Retinal pigment epithelial cell (primary cell): Measurements from ENCODE around the gene SNX11.

ENCODE experiments used
- DNase-seq: peaks from one replicate; pipeline ENCODE4 v3.0.0-alpha.2; 2010; ENCODE audit warnings: low read depth
- H3K4me3 ChIP-seq: 2 replicates; pipeline ENCODE4 v1.5.1; 2011; ENCODE audit warnings: mild to moderate bottlenecking, low read length, control low read depth, moderate library complexity
- CTCF ChIP-seq: conservative IDR thresholded peaks from 2 replicates; pipeline ENCODE4 v1.5.1; 2011; ENCODE audit warnings: low read depth, low read length, control low read depth, inconsistent platforms

SNX11 gene

GRCh38 chr17:48125829-48126531, 18.4 kb downstream of the SNX11 start:
- DNase-seq: no peak
- no peak for TF ChIP-seq CTCF
- no peak overlapping the region for H3K4me3 ChIP-seq

GRCh38 chr17:48126532-48126850, 18.9 kb downstream of the SNX11 start:
- no peak for TF ChIP-seq CTCF
- no peak overlapping the region for H3K4me3 ChIP-seq
- no peak for DNase-seq

- no peak for DNase-seq
- TF ChIP-seq CTCF: no peak
These were observed 19.9 kb downstream of the SNX11 start for GRCh38 chr17:48127371-48128051.

GRCh38 chr17:48128400-48128799, 20.8 kb downstream of the SNX11 start:
- TF ChIP-seq CTCF: no peak
- DNase-seq: no peak
- H3K4me3 ChIP-seq: no peak overlapping the region

More at GRCh38 chr17:48127371-48128051, 19.9 kb downstream of the SNX11 start:
- H3K4me3 ChIP-seq: no peak overlapping the region

- TF ChIP-seq CTCF: no peak
- no peak for DNase-seq
These were observed 22.4 kb downstream of the SNX11 start for GRCh38 chr17:48129981-48130380.

GRCh38 chr17:48131216-48131824, 23.8 kb downstream of the SNX11 start:
- no peak overlapping the region for H3K4me3 ChIP-seq
- peak; percentile 92 for TF ChIP-seq CTCF
- DNase-seq: no peak

More at GRCh38 chr17:48129981-48130380, 22.4 kb downstream of the SNX11 start:
- H3K4me3 ChIP-seq: no peak overlapping the region
